ENCODE data around the gene KRTAP9-7. TPM values are rescaled to one million over a fixed set of nuclear protein-coding genes. Genes with fewer than 3 reads are reported as not detected.

KRTAP9-7 gene
- total and polyA plus RNA-seq, 2 experiments from 2014 or later: not detected

DNA sequence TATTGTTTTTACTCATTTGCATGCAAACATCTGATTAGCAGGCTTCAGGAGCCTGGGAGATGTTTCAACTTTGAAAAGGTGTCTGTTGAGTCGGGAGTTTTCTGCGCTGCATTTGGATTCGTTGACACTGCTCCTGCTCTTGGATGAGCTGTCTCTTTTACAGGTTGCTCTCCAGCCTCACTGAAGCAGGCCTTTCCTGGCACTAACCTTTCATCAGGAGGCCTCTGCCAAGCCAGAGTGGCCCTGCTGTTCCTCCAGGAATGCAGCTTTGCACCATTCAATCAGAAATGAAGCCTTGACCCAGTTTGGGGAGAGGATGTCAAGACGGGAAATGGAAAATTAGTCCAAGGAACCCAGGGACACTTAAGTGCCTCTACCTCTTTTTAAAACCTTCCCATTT is 27.5 kb downstream of the KRTAP9-7 start:
- H3K4me3 ChIP-seq: no peak overlapping the region
- no peaks in the 10 kb centered on the region for H3K9me2 ChIP-seq (replicated peaks; ENCODE audit: insufficient read depth)
- H3K27me3 ChIP-seq: no peaks in the 10 kb centered on the region
- no peaks in the 10 kb centered on the region for H4K20me1 ChIP-seq (ENCODE audit: insufficient read depth, poor library complexity, severe bottlenecking)
- no peaks in the 10 kb centered on the region for H3K79me2 ChIP-seq
- no peak for DNase-seq (ENCODE audit: low spot score)
- TF ChIP-seq EZH2phosphoT487 (IDR thresholded peaks at IDR 0.05; ENCODE audit: low read depth, severe bottlenecking, unreplicated experiment) (no peak), EZH2 (IDR thresholded peaks at IDR 0.05; ENCODE audit: borderline replicate concordance) (no peak)
- TF ChIP-seq, protein P1, sequence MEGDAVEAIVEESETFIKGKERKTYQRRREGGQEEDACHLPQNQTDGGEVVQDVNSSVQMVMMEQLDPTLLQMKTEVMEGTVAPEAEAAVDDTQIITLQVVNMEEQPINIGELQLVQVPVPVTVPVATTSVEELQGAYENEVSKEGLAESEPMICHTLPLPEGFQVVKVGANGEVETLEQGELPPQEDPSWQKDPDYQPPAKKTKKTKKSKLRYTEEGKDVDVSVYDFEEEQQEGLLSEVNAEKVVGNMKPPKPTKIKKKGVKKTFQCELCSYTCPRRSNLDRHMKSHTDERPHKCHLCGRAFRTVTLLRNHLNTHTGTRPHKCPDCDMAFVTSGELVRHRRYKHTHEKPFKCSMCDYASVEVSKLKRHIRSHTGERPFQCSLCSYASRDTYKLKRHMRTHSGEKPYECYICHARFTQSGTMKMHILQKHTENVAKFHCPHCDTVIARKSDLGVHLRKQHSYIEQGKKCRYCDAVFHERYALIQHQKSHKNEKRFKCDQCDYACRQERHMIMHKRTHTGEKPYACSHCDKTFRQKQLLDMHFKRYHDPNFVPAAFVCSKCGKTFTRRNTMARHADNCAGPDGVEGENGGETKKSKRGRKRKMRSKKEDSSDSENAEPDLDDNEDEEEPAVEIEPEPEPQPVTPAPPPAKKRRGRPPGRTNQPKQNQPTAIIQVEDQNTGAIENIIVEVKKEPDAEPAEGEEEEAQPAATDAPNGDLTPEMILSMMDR (IDR thresholded peaks at IDR 0.05; ENCODE audit: poor library complexity): no peak
- H3K36me3 ChIP-seq (replicated peaks; ENCODE audit: insufficient read depth, low read depth): no peaks in the 10 kb centered on the region
- H3K4me1 ChIP-seq (ENCODE audit: insufficient read depth): no peaks in the 10 kb centered on the region
- H3K4me2 ChIP-seq: no peak overlapping the region
- no peak overlapping the region for H3K27ac ChIP-seq
- H2AFZ ChIP-seq: no peak overlapping the region
- H3K9me3 ChIP-seq (ENCODE audit: low read depth): no peaks in the 10 kb centered on the region
- 92% methylated on average over 4 of the region's 4 CpGs for WGBS (ENCODE audit: low lambda C conversion rate, missing lambda C conversion rate)

DNA sequence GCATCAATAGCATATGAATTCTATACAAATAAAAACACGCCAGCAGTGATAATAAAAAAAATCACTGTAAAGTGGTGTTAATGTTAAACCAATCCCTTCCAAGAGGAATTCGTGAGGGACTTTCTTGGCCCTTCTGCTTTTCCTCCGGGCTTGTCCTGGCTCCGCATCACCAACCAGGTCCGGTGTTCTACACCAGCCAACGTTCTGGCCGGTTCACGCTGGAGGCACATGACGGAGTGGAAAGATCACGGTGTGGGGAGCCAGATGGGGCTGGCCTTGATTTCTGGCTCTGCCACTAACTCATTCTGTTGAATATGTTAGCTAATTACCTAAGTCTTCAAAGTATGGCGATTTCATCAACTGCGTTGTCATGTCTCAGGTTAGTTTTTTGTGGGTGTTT is 28.6 kb downstream of the KRTAP9-7 start:
- TF ChIP-seq EZH2 (IDR thresholded peaks at IDR 0.05; ENCODE audit: borderline replicate concordance) (no peak), EZH2phosphoT487 (IDR thresholded peaks at IDR 0.05; ENCODE audit: low read depth, severe bottlenecking, unreplicated experiment) (no peak)
- TF ChIP-seq, protein P1 (IDR thresholded peaks at IDR 0.05; ENCODE audit: poor library complexity): no peak
- H3K4me2 ChIP-seq: no peak overlapping the region
- H3K9me2 ChIP-seq (replicated peaks; ENCODE audit: insufficient read depth): no peaks in the 10 kb centered on the region
- no peaks in the 10 kb centered on the region for H3K27me3 ChIP-seq
- 89% methylated on average over 12 of the region's 12 CpGs for WGBS (ENCODE audit: low lambda C conversion rate, missing lambda C conversion rate)
- DNase-seq (ENCODE audit: low spot score): no peak
- no peaks in the 10 kb centered on the region for H4K20me1 ChIP-seq (ENCODE audit: insufficient read depth, poor library complexity, severe bottlenecking)
- H3K79me2 ChIP-seq: no peaks in the 10 kb centered on the region
- H3K4me3 ChIP-seq: no peak overlapping the region
- no peak overlapping the region for H2AFZ ChIP-seq
- H3K36me3 ChIP-seq (replicated peaks; ENCODE audit: insufficient read depth, low read depth): no peaks in the 10 kb centered on the region
- H3K27ac ChIP-seq: no peak overlapping the region
- H3K9me3 ChIP-seq (ENCODE audit: low read depth): no peaks in the 10 kb centered on the region
- no peaks in the 10 kb centered on the region for H3K4me1 ChIP-seq (ENCODE audit: insufficient read depth)

DNA sequence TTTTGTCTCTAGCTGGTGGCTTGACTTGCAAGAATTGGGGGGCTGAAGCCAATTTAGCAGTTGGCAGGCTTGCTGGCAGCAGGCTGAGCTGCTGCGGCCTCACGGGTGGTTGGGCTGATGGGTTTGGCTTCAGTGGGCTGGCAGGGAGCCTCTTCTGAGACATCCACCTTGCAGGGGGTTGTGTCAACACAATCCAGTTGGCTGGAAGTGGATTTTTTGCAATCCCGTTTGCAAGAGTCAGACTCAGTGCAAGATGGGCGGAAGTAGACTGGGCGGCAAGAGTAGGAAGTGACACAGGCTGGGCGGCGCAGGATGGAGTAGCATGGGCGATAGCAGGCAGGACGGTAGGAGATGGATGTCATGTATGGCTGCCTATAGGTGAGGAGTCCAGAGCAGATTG is 32.1 kb downstream of the KRTAP9-7 start:
- Histone ChIP-seq H3K4me1 (ENCODE audit: insufficient read depth) (no peaks in the 10 kb centered on the region), H3K9me2 (replicated peaks; ENCODE audit: insufficient read depth) (no peaks in the 10 kb centered on the region), H3K79me2 (no peaks in the 10 kb centered on the region), H2AFZ (no peak overlapping the region), H3K4me3 (no peak overlapping the region), H3K36me3 (replicated peaks; ENCODE audit: insufficient read depth, low read depth) (no peaks in the 10 kb centered on the region), H3K4me2 (no peak overlapping the region), H3K27ac (no peak overlapping the region), H3K27me3 (no peaks in the 10 kb centered on the region), H4K20me1 (ENCODE audit: insufficient read depth, poor library complexity, severe bottlenecking) (no peaks in the 10 kb centered on the region), H3K9me3 (ENCODE audit: low read depth) (no peaks in the 10 kb centered on the region)
- no peak for TF ChIP-seq EZH2 (IDR thresholded peaks at IDR 0.05; ENCODE audit: borderline replicate concordance)
- no peak for TF ChIP-seq EZH2phosphoT487 (IDR thresholded peaks at IDR 0.05; ENCODE audit: low read depth, severe bottlenecking, unreplicated experiment)
- WGBS (ENCODE audit: low lambda C conversion rate, missing lambda C conversion rate): 84% methylated on average over 9 of the region's 9 CpGs
- DNase-seq (ENCODE audit: low spot score): no peak

DNA sequence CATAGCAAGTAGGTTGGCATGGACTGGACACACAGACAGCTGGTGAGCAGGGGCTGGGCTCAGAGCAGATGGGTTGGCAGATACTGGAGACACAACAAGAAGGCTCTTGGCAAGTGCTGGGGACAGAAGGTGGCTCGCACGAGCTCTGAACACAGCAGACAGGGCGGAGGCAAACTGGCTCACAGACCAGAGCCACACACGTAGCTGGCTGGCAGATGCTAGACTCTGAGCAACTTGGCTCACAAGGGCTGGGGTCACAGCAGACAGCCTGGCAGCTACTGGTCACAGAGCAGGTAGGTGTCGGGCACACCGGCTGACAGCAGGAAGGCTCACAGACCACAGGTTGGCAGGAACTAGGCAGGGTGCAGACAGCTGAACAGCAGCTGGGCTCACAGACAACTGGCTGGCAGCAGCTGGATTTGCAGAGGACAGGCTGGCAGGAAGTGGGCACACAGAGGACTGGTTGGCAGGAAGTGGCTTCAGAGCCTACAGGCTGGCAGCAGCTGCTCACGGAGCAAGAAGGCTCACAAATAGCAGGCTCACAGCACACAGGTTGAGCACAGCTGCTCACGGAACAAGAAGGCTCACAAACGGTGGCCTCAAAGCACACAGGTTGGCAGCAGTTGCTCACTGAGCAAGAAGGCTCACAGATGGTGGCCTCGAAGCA is 32.9 kb downstream of the KRTAP9-7 start:
- Histone ChIP-seq H3K27me3 (no peaks in the 10 kb centered on the region), H3K9me2 (replicated peaks; ENCODE audit: insufficient read depth) (no peaks in the 10 kb centered on the region), H3K4me1 (ENCODE audit: insufficient read depth) (no peaks in the 10 kb centered on the region), H3K4me3 (no peak overlapping the region), H3K79me2 (no peaks in the 10 kb centered on the region), H4K20me1 (ENCODE audit: insufficient read depth, poor library complexity, severe bottlenecking) (no peaks in the 10 kb centered on the region), H2AFZ (no peak overlapping the region), H3K27ac (no peak overlapping the region), H3K36me3 (replicated peaks; ENCODE audit: insufficient read depth, low read depth) (no peaks in the 10 kb centered on the region), H3K4me2 (no peak overlapping the region), H3K9me3 (ENCODE audit: low read depth) (no peaks in the 10 kb centered on the region)
- no peak for DNase-seq (ENCODE audit: low spot score)
- WGBS (ENCODE audit: low lambda C conversion rate, missing lambda C conversion rate): 90% methylated on average over 10 of the region's 10 CpGs
- TF ChIP-seq EZH2 (IDR thresholded peaks at IDR 0.05; ENCODE audit: borderline replicate concordance): no peak
